GM19328 (cell line): Measurements from ENCODE around the gene BRMS1.

Source experiments
- ATAC-seq: cut with Tn5 transposase; IDR thresholded peaks from one replicate; pipeline ENCODE4 v1.9.1; 2021; ENCODE audit warnings: mild to moderate bottlenecking, moderate library complexity; ENCODE audit not compliant: unreplicated experiment

Gene BRMS1

DNA sequence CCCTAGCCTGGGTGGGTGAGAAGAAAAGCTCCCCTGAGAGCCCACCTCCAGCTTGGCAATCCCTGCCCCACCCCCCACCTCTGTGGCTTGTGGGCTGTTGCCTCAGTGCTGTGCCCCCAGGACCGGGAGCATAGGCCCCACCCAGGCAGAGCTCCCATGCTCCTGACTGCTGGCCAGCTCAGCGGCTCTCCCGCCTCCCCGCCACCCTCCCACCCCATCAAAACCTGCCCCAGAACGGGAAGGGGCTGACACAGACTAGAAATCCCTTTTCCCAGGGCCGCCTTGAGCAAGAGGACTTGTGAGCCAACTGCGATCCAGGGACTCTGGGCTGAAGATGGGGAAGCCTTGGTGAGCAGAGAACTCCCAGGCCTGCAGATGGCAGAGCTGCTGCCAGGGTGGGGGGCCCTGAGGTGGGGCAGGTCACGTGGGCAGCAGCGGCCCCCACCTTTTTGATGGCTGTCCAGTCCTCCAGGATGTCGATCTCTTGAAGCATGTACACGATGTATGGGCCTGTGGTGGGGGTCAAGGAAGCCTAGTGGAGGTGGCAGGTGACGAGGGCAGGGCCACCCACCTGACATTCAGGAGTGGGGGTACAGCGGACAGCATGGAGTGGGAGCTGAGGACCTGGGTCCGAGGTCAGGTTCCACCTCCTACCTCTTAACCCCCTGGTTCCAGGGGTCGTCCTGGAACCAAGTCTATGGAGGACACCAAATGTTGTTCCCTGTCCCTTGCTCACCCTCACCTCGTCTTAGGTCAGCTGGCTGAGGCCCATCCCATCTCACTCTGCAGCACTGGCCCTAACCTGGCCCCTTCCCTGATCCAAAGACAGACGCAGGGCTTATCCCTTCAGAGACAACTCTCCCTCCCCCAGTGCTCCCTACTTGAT lies 6.4 kb downstream of the BRMS1 start:
- no peak for ATAC-seq

DNA sequence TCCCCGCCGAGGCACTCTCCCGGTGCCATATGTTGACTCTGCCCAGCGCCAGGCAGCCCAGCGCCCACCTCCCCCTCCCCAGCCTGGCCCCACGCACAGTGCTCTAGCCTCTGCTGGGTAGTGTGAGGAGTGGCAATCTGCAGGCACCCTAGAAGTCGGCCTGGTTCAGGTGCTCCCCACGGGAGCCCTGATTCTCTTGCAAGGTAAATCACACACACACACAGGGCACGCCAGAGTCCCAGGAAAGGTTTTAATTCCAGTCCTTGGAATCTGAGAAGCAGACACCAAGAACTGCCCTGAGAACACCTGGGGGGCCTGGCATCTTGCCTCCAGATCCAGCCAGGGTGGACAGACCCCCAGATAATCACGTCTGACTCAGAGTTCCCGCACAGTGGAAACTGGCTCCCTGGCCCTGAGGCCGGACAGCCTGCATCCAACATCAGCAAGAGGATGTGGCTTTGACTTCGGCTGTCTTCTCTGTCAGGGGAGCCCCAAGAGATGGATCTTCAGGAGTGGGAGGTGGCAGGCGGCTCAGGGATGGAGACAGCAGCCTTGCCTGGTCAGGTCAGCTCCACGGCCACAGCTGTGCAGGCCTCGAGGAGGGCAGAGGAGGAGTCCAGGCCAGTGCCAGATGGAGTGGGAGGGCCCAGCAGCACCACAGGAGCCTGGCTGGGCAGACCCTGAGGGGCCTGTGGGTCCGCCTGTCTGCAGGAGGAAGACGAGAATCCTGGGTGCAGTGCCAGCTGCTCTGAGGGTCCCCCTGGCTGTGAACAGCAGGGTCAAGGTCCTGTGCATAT lies 7.6 kb downstream of the BRMS1 start:
- no peak for ATAC-seq

DNA sequence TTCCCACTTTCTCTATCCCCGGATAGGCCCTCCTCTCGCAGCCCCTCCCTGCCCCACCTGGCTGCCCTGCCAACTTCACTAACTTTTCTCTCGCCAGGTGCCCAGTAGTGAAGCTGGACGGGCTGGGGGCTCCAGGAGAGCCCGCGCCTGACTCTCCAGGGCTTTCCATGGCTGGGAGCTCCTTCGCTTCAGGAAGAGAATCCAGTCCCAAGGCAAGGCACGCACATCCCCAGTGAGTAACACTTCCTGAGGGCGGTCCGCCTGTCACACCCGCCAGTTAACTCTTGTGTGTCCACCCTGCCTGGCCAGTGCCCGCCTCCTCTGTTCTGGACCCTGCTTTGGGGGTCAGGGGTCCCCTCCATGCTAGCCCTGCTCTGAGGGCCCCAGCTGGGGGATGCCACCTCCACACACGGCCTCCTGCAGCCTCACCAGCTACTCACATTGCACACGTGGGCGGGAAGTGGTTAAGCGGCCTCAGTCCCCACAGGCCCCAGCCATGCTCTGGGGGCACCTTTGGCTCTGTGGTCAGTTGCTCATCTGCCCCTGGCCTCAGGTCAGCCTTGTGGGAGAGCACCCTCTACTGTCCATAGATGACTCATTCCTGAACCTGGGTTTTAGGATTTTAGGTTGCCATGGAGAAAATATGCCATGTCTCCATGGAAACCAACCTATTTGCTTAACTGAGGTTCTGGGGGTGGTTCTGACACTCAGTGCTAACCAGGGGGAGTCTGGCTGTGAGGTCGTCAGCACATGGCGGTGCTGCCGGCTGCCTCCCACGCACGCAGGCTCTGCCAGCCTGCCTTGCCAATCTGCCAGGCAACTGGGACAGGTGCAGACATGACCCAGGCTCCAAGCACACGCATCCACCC lies 8.4 kb downstream of the BRMS1 start, which contains the start of gene RIN1:
TSS of gene RIN1 (minus strand) at position 201 of the 869 bp plus-strand sequence. CDS start at position 169, 32 bp downstream.
- no peak for ATAC-seq

DNA sequence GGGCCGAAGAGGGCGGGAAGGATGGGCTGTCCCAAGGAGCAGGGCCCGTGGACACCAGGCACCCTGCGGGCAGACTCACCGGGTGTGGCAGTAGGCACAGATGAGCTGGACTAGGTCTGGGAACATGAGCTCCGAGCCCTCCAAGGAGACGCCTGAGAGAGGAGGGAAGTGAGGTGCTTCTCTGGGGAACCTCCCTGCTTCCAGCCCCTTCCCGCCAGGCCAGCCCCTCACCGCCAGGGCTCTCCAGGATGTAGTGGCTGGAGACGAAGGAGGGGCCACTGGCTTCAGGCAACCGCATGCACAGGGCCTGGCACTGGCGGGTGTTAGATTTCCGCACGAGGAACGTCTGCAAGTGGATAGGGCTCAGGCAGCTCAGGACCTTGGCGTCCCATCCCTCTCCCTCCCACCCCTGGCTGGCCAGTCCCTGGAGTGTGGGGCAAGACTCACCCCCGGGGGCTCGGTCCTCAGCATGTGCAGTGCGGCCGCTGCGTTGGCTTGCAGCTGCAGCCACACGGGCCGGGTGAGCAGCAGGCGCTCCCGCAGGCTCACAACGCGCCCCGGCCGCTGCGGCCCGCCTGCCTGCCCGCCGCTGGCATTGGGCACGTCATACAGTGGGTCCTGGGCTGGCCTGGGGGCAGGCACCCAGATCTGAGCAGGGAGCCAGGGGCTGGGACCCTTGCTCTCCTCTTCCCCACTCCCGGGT lies 9.2 kb downstream of the BRMS1 start:
- ATAC-seq, result no peak

DNA sequence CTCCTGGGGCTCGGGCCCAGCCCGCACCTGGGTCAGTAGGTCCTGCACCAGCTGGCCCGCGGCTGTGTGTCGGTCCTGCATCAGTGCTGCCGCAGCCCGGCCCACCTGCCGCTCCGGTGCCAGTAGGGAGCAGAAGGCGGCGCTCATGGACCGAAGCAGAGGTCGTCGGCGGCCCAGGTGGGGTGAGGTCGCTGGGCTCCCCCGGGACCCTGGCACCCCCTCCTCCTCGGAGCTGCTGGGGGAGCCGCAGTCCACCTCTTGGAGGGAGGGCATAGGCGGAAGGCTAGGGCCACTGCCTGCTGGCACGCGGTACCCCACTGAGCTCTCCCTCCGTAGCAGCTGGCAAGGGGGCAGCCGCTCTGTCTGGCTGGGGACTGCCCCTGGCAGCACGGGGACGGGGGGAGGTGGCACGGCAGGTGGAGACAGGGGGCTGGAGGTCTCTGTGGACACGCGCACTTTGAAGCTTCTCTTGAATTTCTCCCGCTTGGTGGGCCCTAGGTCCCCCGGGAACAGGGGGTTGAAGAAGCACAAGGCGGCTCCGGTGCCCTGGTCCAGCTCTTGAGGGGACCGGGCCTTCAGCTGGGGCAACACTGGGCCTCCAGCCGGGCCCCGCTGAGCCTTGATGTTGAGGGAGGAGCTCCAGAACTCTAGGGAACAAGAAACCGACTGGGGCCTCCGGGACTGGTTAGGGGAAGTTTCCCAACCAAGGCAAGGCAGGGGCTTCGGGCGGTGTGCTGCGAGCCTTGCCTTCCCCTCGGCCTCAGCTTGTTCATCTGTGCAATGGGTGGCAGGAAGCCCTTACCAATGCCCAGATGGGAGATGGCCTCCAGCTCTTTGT lies 10.1 kb downstream of the BRMS1 start:
- ATAC-seq, result no peak

DNA sequence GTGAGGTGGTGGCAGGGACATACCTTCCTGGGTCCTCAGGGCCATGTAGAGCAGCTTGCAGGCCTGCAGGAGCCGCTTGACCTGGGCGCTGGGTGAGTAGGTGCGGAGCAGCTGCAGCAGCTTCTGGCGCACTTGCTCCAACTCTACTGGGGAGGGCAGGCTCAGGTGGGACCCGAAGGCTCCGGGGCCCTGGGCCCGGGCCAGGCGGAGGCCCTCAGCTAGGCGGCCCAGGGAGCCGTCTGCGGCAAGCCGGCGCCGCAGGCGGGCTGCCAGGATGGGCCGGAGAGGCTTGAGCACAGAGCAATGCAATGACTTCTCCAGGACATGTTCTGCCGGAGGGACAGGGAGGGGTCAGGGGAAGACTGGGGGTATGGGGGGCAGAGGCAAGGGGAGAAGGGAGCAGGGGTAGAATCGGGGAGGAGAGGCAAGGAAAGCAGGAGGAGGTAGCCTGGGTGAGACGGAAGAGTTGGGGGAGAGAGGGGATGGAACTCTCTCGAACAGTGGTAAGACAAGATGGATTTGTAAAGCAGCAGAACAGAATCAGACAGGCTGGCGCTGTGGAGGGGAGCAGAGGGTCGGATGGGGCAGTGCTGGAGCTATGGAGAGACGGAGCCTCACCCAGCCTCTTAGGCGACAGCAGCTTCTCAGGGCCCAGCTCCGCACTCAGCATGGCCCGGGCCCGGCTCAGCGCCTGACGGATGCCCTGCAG lies 10.9 kb downstream of the BRMS1 start:
- no peak for ATAC-seq

DNA sequence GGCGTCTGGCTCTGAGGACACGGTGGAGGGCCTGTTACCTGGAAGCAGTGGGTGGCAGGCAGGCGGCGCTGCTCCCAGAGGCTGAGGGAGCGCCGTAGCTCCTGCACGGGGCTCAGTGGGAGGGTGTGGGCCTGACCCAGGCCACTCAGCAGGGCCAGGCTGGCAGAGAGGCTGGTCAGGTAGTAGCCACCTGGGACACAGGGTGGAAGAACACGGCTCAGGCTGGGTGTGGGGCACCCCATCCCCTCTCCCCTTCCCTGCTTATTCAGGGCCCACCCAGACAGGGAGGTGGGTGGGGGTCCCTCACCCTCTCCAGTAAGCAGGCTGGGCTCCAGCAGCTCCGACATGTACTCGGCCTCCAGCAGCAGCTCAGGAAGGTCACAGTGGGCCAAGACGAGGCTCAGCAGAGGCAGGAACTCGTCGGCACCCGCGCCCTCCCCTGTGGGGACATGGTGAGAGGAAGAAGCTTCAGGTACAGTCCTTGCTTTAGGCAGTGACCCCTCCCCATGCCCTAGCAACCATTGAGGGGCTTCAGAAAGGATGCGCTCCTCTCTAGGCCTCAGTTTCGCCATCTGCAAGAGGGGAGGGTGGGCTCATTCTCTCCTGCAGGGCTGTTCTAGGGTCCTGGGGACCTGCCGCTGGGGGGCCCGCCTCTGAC lies 11.6 kb downstream of the BRMS1 start:
- no peak for ATAC-seq

DNA sequence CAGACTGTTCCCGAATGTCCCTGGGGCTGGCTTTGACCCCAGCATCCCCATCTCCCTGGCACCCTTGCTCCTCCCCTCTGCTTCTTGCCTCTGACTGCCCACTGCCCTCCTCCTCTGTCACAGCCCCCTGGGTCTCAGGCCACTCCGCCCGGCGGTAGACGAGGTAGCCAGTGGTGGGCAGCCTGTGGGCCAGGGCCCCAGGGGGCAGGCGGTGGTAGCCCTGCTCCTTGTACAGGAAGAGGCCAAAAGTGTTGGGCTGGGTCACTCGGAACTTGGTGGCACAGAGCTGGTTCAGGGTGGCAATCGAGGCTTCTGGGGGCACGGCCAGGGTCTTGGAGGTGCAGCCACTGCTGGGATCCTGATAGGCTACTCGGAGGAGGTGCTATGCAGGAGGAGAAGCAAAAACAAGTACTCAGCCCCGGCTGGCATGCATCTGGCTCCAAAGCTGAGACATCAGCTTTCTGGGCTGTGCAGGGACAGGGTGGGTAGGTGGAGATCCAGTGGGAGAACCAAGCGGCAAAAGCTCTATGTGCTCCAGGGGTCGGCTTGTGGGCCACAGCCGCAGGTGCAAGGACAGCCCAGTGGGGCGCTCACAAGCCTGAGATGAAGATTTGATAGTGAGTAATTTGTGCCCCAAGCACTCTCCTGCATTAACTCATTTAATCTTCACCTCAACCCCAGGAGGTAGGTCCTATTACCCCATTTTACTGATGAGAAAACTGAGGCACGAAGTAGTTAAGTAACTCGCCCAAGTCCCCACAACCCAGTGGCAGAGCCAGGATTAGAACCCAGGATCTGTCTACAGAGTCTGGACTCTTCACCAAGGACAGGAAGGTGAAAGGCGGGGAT lies 12.3 kb downstream of the BRMS1 start:
- ATAC-seq, result no peak

DNA sequence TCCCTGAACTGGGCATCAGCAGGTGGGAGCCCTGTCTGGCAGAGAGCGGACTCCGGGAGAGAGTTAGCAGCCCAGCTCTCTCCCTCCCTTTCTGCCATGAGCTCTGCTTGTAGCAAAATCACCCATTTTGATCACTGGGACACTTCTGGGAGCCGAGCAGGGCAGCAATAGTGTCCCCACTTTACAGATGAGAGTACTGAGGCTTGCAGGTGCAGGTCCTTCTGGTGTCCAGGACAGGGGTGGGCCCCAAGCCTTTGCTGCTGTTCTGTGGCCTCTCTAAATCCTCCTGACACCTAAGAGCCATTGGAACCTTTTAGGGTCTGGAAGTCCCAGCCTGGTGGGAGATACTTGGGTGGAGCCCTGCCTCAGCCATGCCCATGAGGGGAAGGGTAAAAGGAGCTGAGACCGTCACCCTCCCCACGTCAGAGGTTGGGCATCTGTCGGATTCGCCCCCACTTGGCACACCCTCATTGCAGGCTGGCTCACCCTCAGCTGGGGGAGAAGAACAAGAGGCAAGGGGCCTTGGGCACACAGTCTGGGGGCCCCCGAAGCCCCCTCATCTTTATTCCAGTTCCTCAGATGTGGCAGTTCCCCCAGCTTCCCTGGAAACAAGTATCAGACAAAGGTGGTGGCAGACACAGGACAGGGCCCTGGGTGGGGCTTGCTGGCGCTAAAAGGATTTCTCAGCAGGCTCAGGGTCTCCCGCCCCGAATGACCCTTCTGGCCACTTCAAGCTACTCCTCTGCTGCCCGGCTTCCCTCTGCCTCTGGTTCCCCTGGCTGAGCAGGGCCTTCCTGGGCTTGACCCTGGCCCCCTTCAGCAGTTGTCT lies 13.1 kb downstream of the BRMS1 start:
- no peak for ATAC-seq

DNA sequence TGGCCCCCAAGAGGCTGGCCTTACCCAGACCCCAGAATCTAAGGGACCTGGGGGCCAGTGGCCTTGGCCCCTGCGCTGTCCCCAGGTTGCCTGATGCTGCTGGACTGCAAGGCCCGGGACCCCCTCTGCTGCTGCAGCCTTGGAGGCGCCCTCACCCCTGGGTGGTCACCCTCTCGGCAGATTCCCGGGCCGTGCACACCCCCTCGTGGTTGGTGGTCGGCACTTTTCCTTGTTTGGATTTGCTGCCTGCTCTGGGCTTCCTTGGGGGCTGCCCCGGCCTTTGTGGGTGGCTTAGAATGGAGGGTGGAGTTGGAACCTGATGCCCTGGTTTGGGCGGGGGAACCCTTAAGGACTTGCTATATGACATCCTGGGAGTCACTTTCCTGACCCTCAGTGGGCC lies 14.0 kb downstream of the BRMS1 start:
- ATAC-seq, result no peak

DNA sequence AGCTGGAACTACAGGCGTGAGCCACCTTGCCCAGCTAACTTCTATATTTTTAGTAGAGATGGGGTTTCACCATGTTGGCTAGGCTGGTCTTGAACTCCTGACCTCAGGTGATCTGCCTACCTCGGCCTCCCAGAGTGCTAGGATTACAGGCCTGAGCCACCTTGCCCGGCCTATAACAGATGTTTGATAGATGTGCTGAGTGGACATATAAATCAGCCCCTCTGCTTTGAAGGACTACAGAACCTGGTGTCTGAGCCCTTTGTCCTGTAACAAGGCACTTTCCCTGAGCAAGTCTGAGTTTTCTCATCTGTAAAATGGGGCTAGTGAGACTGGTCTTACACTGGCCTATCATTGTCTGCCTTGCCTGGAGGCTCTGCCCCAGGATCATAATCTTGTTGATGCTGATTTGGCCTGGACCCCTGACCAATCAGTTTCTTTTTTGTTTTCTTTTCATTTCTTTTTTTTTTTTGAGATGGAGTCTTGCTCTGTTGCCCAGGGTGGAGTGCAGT lies 15.7 kb downstream of the BRMS1 start:
- ATAC-seq, result no peak

DNA sequence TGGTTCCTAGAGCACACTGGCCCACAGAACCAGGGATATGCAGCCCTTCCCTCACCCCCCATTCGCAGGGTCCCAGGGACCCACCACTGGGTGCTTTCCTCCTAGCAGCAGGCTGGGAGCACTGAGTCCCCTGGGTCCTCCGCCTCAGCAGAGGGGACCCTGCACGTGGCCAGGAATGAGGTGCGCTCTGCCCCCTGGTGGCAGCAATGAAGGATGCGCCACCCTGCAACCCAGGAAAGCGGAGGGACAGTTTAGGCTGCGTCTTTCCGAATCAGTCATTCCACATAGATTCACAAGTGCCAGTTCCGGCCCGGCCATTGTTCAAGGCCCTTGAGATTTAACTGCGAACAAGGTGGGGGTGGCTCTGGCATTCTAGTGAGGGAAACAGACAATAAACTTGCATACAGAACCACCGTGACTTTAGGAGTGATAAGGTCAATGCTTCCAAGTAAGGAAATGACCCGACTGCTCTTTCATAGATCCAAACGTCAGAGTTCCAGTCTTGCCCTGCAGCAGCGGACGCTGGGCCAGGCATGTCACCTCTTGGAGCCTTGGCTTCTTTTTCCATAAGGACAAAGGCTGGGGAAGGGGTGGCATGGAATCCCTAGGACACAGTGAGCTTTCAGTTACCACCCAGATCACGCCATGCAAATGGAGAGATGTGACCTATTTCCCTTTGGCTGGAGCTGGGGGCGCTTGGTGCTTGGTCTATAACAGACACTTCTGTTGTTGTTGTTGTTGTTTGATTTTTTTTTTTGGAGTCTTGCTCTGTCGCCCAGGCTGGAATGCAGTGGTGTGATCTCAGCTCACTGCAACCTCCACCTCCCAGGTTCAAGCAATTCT lies 16.4 kb downstream of the BRMS1 start:
- ATAC-seq, result no peak

DNA sequence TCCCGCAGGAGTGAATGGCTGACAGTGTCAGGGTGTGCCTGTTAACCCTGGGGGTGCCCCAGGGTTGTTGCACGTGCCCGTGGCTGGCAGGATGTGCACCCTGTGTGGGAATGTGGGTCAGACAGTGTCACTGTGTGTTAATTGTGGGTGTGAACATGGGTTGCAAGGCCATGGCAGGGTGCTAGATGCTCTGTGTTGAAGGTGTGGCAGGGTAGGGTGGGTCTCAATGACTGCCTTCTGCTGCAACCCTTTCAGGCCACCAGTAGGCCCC lies 16.9 kb downstream of the BRMS1 start:
- ATAC-seq, result no peak

DNA sequence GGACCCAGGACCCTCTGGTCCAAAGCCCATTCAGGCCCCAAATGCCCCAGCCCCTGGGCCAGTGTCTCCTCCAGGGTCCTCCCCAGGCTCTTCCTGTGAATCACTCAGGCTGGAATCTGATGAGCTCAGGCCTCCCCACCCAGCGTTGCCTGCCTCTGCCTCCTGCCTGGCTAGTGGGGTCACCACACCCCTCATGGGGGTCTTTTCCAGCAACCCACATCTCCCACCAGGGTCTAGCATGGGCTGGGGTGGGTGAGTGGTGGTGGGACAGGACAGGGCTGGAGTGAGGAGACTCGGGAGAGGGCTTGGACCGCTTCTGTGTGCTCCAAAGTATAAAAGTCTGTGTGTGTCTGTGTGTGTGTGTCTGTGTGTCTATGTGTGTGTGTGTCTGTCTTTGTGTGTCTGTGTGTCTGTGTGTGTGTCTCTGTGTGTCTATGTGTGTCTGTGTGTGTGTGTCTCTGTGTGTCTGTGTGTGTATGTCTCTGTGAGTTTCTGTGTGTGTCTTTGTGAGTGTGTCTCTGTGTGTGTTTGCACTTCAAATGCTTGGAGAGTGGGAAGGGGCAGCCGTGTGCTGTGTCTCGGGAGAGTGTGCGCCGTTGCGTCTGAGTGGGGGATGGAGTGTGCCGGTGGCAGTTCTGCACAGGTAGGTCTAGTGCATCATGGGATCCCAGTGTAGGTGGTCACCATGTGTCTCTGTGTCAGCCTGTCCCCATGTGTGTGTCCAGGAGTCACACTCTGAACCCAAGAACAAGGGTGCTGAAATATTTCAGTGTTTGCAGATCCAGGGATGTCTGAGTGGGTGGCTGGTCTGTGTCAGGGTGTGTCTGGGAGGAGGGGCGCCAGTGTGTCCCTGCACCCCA lies 17.5 kb downstream of the BRMS1 start:
- no peak for ATAC-seq
